ENCODE measurements around the gene OAF.

OAF gene

DNA sequence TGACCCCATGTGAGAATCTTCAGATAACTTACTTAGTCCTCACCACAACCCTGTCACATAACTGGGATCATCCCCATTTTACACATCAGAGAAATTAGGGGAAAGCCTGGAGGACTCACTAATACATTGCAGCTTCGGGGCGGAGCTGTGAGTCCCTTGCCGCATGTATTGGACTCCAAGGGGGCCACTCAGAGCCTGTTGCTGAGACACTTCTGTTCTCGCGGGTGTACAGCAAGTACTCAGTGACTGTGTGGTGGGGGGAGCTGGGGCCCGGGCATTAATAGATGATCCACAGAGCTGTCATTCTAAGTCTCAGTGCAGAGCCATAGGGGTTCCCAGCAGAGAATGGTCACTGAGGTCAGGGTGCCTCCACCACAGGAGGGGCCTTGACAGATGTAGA is 13.5 kb downstream of the OAF start:
- no peak for DNase-seq (ENCODE audit: low spot score)

DNA sequence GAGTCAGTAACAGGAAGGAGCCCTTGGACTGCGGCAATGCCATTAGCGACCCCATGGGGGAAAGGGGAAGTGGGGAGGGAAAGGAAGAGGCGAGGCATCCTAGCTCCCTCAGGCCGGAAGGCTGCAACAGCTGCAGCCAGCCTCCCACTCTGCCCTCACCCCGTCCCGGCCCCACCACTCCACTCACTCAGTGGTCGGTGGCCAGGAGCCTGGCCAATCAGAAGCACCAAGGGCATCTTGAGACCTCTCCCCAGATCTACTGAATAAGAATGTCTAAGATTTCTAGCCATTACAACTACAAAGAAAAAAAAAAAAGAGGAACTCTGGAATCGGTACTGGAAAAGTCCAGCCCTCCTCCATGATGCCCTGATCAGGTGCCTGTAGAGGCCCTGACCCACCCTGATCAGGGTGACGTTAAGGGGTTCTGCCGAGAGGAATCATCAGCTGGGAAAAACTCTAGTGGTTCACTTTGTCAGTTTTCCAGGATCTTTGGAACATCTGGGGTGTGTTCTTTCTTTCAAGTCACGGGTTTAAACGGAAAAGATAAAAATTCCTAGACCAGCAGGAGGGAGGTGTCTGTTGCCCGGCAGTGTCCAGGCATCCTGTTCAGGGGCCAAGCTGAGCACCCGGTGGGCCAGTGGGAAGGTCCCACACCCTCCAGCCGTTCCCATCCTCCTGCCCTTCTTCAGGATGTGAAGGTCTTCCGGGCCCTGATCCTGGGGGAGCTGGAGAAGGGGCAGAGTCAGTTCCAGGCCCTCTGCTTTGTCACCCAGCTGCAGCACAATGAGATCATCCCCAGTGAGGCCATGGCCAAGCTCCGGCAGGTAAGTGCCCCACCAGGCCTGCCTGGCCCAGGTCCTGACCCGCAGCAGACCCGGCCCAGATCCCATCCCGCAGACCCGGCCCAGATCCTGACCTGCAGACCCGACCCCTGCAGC is 14.4 kb downstream of the OAF start:
- no peak for DNase-seq (ENCODE audit: low spot score)

- DNase-seq (ENCODE audit: low spot score) = no peak
Observed at GRCh38 chr11:120226242-120226641, 15.4 kb downstream of the OAF start.

GRCh38 chr11:120226714-120227113 is 15.9 kb downstream of the OAF start:
- DNase-seq (ENCODE audit: low spot score) = no peak

DNA sequence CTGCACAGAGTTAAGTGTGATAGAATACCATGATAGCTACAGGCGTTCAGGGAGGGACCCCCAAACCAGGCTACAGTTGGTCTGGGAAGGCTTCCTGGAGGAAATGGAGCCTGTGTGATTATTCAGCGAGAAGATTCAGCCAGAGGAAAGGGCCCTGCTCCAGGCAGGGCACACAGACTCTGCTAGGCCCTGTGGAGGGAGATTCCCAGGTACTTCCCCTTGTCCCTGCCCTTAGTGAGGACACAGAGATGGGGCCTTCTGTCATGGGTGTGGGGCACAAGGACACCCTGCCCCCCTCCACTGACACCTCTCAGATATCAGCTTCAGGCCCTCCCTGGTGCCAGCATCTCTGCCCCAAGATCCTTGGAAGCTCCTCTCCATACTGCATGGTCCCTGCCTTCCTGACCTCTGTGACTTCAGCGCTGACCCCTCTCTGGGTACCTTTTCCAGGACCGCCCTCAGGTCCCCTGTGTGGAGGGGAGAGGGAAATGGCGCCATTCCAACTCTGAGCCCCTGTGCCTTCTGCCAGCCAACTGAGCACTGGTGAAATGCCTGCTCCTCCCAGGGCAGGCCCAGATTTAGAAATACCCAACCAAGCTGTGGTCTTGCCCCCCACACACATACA is 16.5 kb downstream of the OAF start:
- DNase-seq (ENCODE audit: low spot score) = no peak

GRCh38 chr11:120228794-120229384 is 18.1 kb downstream of the OAF start:
- DNase-seq (ENCODE audit: low spot score) = no peak

- DNase-seq (ENCODE audit: low spot score) = peak; percentile 56
Observed at GRCh38 chr11:120229451-120230424, 18.9 kb downstream of the OAF start.

GRCh38 chr11:120230433-120231071 is 19.7 kb downstream of the OAF start:
- no peak for DNase-seq (ENCODE audit: low spot score)

DNA sequence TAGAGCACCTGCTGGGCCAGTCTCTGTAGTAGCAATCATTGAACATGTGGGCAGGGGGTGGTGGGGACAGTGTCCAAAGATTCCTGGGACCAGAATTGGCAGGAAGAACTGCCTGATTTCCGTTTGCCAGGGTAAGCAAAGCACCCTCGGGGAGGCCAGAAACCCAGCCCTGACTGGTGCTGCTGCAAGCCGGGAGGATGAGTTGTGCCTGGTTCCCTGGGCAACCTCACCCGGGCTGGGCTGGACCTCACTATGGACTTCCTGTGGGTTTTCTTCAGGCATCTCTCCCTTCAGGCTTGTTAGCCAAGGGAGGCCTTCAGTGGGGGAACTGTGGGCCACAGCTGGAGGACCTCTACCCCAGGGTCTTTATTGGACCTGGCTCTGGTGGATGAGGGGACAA is 21.1 kb downstream of the OAF start:
- peak; percentile 48 for DNase-seq (ENCODE audit: low spot score)

DNA sequence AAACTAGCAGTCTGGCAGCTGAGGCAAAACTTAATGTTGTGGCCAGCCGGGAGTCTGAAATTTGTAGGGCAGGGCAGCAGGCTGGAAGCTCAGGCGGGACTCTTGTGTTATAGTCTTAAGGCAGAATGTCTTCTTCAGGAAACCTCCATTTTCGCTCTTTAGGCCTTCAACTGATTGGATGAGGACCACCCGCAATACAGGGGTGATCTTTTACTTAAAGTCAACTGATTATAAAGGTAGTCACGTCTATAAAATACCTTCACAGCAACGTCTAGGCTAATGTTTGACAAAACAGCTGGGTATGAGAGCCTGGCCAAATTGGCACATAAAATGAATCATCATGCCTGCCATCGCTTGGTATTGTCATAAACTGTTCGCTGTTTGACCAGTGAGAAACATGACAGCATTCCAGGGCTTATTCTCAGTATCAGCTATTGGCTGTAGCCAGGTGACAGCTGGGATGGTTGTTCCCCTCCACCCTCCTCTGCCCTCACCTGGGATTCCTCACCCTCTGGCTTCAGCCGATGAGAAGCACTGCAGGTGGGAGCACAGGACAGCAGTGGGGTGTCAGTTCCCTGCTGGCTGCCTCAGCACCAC is 22.5 kb downstream of the OAF start:
- no peak for DNase-seq (ENCODE audit: low spot score)

GRCh38 chr11:120235024-120235628 is 24.3 kb downstream of the OAF start:
- peak; percentile 72 for DNase-seq (ENCODE audit: low spot score)

GRCh38 chr11:120236169-120237107 is 25.6 kb downstream of the OAF start:
- no peak for DNase-seq (ENCODE audit: low spot score)

- no peak for DNase-seq (ENCODE audit: low spot score)
Observed at GRCh38 chr11:120238968-120239620, 28.3 kb downstream of the OAF start.

DNA sequence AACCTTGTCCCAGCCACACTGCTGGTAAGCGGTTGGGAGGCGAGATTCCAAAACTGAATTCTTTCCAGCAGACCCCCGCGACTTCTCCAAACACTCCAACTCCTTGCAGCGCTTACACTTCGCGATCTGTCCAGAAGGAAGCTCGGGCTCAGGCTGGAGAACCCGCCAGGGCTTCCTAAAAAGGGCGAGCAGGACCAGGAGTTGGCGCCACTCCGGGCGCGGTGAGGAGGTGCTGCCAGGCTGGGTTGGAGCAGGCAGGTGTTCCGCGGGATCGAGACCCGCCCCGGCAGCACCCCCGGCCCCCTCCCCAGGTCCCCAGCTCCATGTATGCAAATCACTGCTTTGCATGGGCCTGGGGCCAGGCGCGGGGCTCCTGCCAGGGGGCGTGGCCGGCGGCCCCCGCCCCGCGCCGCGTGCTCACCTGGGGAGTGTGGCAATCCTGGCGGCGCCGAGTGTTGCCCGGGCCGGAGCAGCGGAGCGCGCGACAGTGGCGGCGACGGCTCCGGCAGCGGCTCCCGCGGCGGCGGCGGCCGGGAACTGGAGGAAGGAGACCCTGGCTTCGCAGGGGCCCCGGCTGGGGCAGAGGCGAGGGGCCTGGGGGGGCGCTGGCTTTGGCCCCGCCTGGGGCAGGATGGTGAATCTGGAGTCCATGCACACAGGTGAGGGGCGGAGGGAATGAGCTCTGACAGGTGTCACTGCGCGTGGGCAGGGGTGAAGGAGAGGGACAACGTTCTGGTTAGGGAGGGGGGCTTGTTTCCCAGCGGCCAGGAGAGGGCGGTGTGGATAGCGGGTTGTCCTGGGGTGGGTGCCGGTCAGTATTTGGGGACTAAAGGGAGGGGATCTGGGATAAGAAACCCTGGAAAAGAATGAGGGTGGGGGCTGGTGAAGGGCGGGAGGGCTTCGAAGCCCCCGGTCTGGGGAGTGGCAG is 29.1 kb downstream of the OAF start, which contains the start of gene POU2F3:
Gene POU2F3 (plus strand): TSS at position 428 of the 928 bp plus-strand sequence. CDS start 204 bp downstream, at position 632.
- DNase-seq (ENCODE audit: low spot score) = no peak

- DNase-seq (ENCODE audit: low spot score) = no peak
Observed at GRCh38 chr11:120240866-120241265, 30.0 kb downstream of the OAF start.

- DNase-seq (ENCODE audit: low spot score) = no peak
Observed at GRCh38 chr11:120241277-120241676, 30.4 kb downstream of the OAF start.

- no peak for DNase-seq (ENCODE audit: low spot score)
Observed at GRCh38 chr11:120243221-120243620, 32.4 kb downstream of the OAF start.
